CD4-positive, alpha-beta T cell treated with Interleukin-6 for 4 hours (primary cell): Measurements from ENCODE around the gene EHMT1.

Experiments used
- DNase-seq: peaks from one replicate; pipeline ENCODE4 v3.0.0-alpha.2; 2020; ENCODE audit warnings: mixed read lengths

Gene EHMT1

GRCh38 chr9:137813167-137813566 lies 194.4 kb downstream of the EHMT1 start:
- DNase-seq, result no peak

GRCh38 chr9:137813651-137814415 lies 195.0 kb downstream of the EHMT1 start:
- no peak for DNase-seq

- no peak for DNase-seq
These were observed 195.6 kb downstream of the EHMT1 start for GRCh38 chr9:137814436-137814835.

GRCh38 chr9:137814841-137815240 lies 196.0 kb downstream of the EHMT1 start:
- DNase-seq, result no peak

GRCh38 chr9:137815256-137816255 lies 196.8 kb downstream of the EHMT1 start:
- no peak for DNase-seq

GRCh38 chr9:137816531-137817235 lies 197.9 kb downstream of the EHMT1 start:
- DNase-seq, result no peak

GRCh38 chr9:137817236-137818200 lies 198.7 kb downstream of the EHMT1 start:
- DNase-seq, result no peak

- no peak for DNase-seq
These were observed 199.5 kb downstream of the EHMT1 start for GRCh38 chr9:137818286-137818685.

- DNase-seq, result no peak
These were observed 201.5 kb downstream of the EHMT1 start for GRCh38 chr9:137820161-137820855.

- no peak for DNase-seq
These were observed 205.4 kb downstream of the EHMT1 start for GRCh38 chr9:137823986-137824771.

GRCh38 chr9:137825324-137825989 lies 206.7 kb downstream of the EHMT1 start:
- DNase-seq, result no peak

- DNase-seq, result no peak
These were observed 209.2 kb downstream of the EHMT1 start for GRCh38 chr9:137827908-137828526.

GRCh38 chr9:137828527-137829259 lies 209.9 kb downstream of the EHMT1 start:
- DNase-seq, result peak; percentile 17

GRCh38 chr9:137829260-137829996 lies 210.6 kb downstream of the EHMT1 start:
- no peak for DNase-seq

GRCh38 chr9:137832191-137832700 lies 213.4 kb downstream of the EHMT1 start:
- DNase-seq, result no peak

GRCh38 chr9:137832830-137833590 lies 214.2 kb downstream of the EHMT1 start:
- no peak for DNase-seq
